PC-9 (cell line): ENCODE measurements around the gene DNAJC21. TPM values are rescaled to one million over a fixed set of nuclear protein-coding genes. Genes with fewer than 3 reads are reported as not detected.

Source experiments
- BruUV-seq: library from RNA; stranded (reverse); fragments of 400-500 nt; replicated peaks from 2 replicates; lab custom pipeline; 2021; lab: Mats Ljungman, UMichigan
- CTCF ChIA-PET: fragments of 300-600 bp; sonication (Branson Sonifier 250); formaldehyde crosslinking; loops from one replicate; lab custom pipeline; 2022; ENCODE audit warnings: antibody characterized with exemption; lab: Charles Lee
- POLR2A ChIA-PET: fragments of 300-600 bp; sonication (Branson Sonifier 250); formaldehyde crosslinking; loops from one replicate; lab custom pipeline; 2022; ENCODE audit warnings: antibody characterized with exemption; ENCODE audit not compliant: unreplicated experiment; lab: Charles Lee
- DNase-seq, 2 experiments: peaks; one replicate each; pipeline versions ENCODE4 v3.0.0 to v3.0.0-alpha.2; 2015 to 2022; ENCODE audit warnings: mixed read lengths in 1 of 2
- H2AFZ ChIP-seq: fragments of 200-600 bp; sonication (generic); 2 replicates; pipeline ENCODE4 v1.8.1; 2017; ENCODE audit warnings: antibody characterized with exemption
- H3F3A ChIP-seq: fragments of 200-600 bp; sonication (generic); 2 replicates; pipeline ENCODE4 v1.8.1; 2017; ENCODE audit warnings: antibody characterized with exemption, mild to moderate bottlenecking, low read depth; ENCODE audit not compliant: insufficient read depth
- H3K27ac ChIP-seq: fragments of 200-600 bp; sonication (generic); 2 replicates; pipeline ENCODE4 v1.6.1; 2016; ENCODE audit warnings: mixed run types
- H3K27me3 ChIP-seq: fragments of 200-600 bp; sonication (generic); 2 replicates; pipeline ENCODE4 v1.6.1; 2016; ENCODE audit warnings: low read depth, mixed run types; ENCODE audit not compliant: insufficient read depth
- H3K36me3 ChIP-seq: fragments of 200-600 bp; sonication (generic); 2 replicates; pipeline ENCODE4 v1.6.1; 2016; ENCODE audit warnings: low read depth, mixed run types
- H3K4me1 ChIP-seq: fragments of 200-600 bp; sonication (generic); replicated peaks from 2 replicates; pipeline ENCODE4 v1.6.1; 2016; ENCODE audit warnings: mixed run types; ENCODE audit not compliant: insufficient read depth
- H3K4me2 ChIP-seq: fragments of 200-600 bp; sonication (generic); 2 replicates; pipeline ENCODE4 v1.6.1; 2017; ENCODE audit warnings: mixed run types
- H3K4me3 ChIP-seq: fragments of 200-600 bp; sonication (generic); 2 replicates; pipeline ENCODE4 v1.6.1; 2016; ENCODE audit warnings: mixed run types
- H3K79me2 ChIP-seq: fragments of 200-600 bp; sonication (generic); 2 replicates; pipeline ENCODE4 v1.6.1; 2017; ENCODE audit warnings: low read depth, mixed run types
- H3K9me2 ChIP-seq: fragments of 200-600 bp; sonication (generic); 2 replicates; pipeline ENCODE4 v1.8.1; 2017; ENCODE audit warnings: mild to moderate bottlenecking; ENCODE audit not compliant: insufficient read depth
- H3K9me3 ChIP-seq: fragments of 200-600 bp; sonication (generic); 2 replicates; pipeline ENCODE4 v1.8.1; 2016; ENCODE audit warnings: low read depth; ENCODE audit not compliant: insufficient read depth
- H4K20me1 ChIP-seq: fragments of 200-600 bp; sonication (generic); 2 replicates; pipeline ENCODE4 v1.8.1; 2017; ENCODE audit not compliant: insufficient read depth
- CTCF ChIP-seq: fragments of 200-600 bp; sonication (generic); conservative IDR thresholded peaks from 2 replicates; pipeline ENCODE4 v1.6.1; 2017; ENCODE audit warnings: mixed run types, antibody characterized with exemption, mild to moderate bottlenecking, moderate library complexity
- EZH2 ChIP-seq: fragments of 200-600 bp; sonication (generic); IDR thresholded peaks from 2 replicates; pipeline ENCODE4 v1.8.0; 2017; ENCODE audit warnings: antibody characterized with exemption, low read depth
- intact Hi-C: fragments of 100-400 bp; cut with micrococcal nuclease; formaldehyde crosslinking; loops from one replicate; pipeline ENCODE4 v1.10.0; 2022; ENCODE audit not compliant: unreplicated experiment
- total RNA-seq: library from RNA; stranded (reverse); gene quantifications from 2 replicates; pipeline ENCODE4 v1.2.3, GENCODE V29; 2021

The DNAJC21 gene
- total RNA-seq, 1 experiment from 2014 or later, result 128 TPM

GRCh38 chr5:34941936-34942335 is 12.6 kb downstream of the DNAJC21 start:
- no peaks in the 10 kb centered on the region for H4K20me1 ChIP-seq
- POLR2A ChIA-PET, result no interaction called here
- TF ChIP-seq EZH2 (no peak), CTCF (no peak)

GRCh38 chr5:34944044-34944443 is 14.7 kb downstream of the DNAJC21 start:
- ChIA-PET POLR2A (interaction anchor here (0.6 kb wide), 1 partner anchor 11 kb away, joined by 4 read pairs; no protein-coding TSS in a partner anchor), CTCF (interaction anchor here (1.0 kb wide), 1 partner anchor 14 kb away, joined by 3 read pairs; the partner anchor contains the start of gene DNAJC21)
- Histone ChIP-seq H3K36me3 (peaks cover 20% of the 10 kb centered on the region), H3K9me3 (no peaks in the 10 kb centered on the region), H3K4me1 (no peaks in the 10 kb centered on the region), H4K20me1 (no peaks in the 10 kb centered on the region), H3F3A (no peaks in the 10 kb centered on the region), H3K9me2 (no peaks in the 10 kb centered on the region), H3K79me2 (no peaks in the 10 kb centered on the region), H3K4me3 (no peak overlapping the region), H3K4me2 (no peak overlapping the region), H2AFZ (no peak overlapping the region), H3K27me3 (no peaks in the 10 kb centered on the region), H3K27ac (no peak overlapping the region)
- BruUV-seq, result no TSS peak
- no peak for DNase-seq
- intact Hi-C loops, result loop anchor here (2.0 kb wide), 1 partner anchor 13 kb away; no protein-coding TSS in a partner anchor
- TF ChIP-seq CTCF (no peak), EZH2 (no peak)

More at GRCh38 chr5:34941936-34942335, 12.6 kb downstream of the DNAJC21 start:
- BruUV-seq, result no TSS peak
- Histone ChIP-seq H3K4me2 (no peak overlapping the region), H3K27ac (no peak overlapping the region), H3K27me3 (no peaks in the 10 kb centered on the region), H3K9me2 (no peaks in the 10 kb centered on the region), H3K4me1 (no peaks in the 10 kb centered on the region), H3K36me3 (peaks cover 21% of the 10 kb centered on the region), H3F3A (no peaks in the 10 kb centered on the region), H3K4me3 (no peak overlapping the region), H3K9me3 (no peaks in the 10 kb centered on the region), H3K79me2 (no peaks in the 10 kb centered on the region), H2AFZ (no peak overlapping the region)
- CTCF ChIA-PET, result no interaction called here
- intact Hi-C loops, result no loop called here
- DNase-seq, result no peak

GRCh38 chr5:34944460-34945047 is 15.2 kb downstream of the DNAJC21 start:
- Histone ChIP-seq H3K4me3 (no peak overlapping the region), H3F3A (no peaks in the 10 kb centered on the region), H4K20me1 (no peaks in the 10 kb centered on the region), H3K36me3 (peaks cover 18% of the 10 kb centered on the region), H3K9me2 (no peaks in the 10 kb centered on the region), H2AFZ (no peak overlapping the region), H3K27me3 (no peaks in the 10 kb centered on the region), H3K4me1 (no peaks in the 10 kb centered on the region), H3K9me3 (no peaks in the 10 kb centered on the region), H3K79me2 (no peaks in the 10 kb centered on the region), H3K4me2 (no peak overlapping the region), H3K27ac (no peak overlapping the region)
- no peak for TF ChIP-seq CTCF
- intact Hi-C loops, result loop anchor here (2.0 kb wide), 1 partner anchor 14 kb away; no protein-coding TSS in a partner anchor
- CTCF ChIA-PET, result interaction anchor here (1.0 kb wide), 1 partner anchor 15 kb away, joined by 3 read pairs; the partner anchor contains the start of gene DNAJC21
- no peak for DNase-seq
- BruUV-seq, result no TSS peak
- POLR2A ChIA-PET, result interaction anchor here (0.6 kb wide), 1 partner anchor 10 kb away, joined by 4 read pairs; no protein-coding TSS in a partner anchor
